Inferior parietal cortex (tissue), 1 donor: ENCODE data around the gene MCC.

Experiments
- DNase-seq: peaks from one replicate; pipeline ENCODE4 v3.0.0-alpha.2; 2016; ENCODE audit errors: extremely low spot score

MCC gene

DNA sequence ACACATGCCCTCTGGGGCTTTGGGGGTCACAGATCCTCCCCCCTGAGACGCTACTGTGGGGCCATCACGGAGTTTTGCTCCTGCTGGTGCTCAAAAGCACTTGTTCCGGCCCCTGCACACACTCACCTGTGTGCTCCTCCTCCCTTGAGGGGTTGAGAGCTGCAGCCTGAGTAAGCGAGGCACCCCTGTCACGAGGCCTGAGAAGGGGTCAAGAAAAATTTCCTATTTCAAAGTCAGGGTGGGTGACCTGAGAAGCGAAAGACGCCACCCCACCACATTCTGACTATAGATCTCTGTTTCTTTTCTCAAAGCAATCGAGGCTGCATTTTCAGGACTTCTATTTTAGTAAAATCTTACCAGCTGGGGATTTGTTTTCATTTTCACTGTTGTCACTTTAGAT, 373.2 kb downstream of the MCC start:
- DNase-seq, result no peak

DNA sequence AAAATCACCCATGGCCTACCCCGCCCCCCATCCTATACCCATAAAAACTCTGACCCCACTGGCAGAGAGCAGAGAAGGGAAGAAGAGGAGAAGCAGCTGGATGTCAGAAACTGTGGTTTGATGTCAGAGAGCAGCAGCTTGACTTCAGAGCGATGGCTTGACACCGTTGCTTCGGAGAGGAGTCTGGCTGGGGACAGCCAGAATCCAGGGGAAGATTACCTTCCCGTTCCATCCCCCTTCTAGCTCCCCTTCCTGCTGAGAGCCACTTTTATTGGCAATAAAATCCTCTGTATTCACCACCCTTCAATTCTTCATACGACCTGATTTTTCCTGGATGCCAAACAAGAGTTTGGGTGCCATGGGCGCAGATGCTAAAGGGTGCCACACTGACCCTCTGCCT, 373.7 kb downstream of the MCC start:
- DNase-seq, result no peak

GRCh38 chr5:113112435-113112834, 375.8 kb downstream of the MCC start:
- DNase-seq, result no peak

DNA sequence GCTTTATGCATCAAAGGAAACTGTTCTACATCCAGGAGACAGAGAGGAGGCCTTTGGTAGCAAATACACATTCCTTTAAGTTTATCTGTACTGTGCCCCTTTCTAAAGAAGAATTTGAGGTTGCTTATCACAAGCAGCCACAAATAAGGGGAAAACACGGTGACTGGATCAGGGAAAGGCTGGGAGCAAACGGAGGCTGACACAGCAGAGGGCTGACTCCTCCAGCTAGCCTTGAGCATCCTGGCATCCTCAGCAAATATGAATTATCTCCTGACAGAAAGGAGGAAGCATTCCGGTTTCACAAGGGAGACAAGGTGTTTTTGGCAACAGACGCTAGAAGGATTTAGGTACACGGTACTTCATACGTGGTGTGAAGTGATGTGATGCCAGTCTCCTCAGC, 378.1 kb downstream of the MCC start:
- DNase-seq, result no peak

GRCh38 chr5:113109344-113109743, 378.9 kb downstream of the MCC start:
- DNase-seq, result no peak

DNA sequence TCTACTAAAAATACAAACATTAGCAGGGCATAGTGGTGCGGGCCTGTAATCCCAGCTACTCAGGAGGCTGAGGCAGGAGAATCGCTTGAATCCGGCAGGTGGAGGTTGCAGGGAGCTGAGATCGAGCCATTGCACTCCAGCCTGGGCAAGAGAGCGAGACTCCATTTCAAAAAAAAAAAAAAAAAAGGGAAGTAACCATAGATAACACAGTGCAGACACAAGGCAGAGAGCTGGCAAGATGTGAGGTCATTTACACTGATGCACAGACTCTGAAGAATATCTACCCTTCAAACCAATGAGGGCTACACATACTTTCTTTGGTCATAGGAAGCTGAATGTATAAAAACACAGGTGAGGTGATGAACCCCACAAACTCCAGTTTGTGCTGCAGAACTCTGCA, 379.8 kb downstream of the MCC start:
- DNase-seq, result no peak

- no peak for DNase-seq
Measured at GRCh38 chr5:113106821-113107220, 381.4 kb downstream of the MCC start.

- no peak for DNase-seq
Measured at GRCh38 chr5:113105693-113106280, 382.5 kb downstream of the MCC start.

DNA sequence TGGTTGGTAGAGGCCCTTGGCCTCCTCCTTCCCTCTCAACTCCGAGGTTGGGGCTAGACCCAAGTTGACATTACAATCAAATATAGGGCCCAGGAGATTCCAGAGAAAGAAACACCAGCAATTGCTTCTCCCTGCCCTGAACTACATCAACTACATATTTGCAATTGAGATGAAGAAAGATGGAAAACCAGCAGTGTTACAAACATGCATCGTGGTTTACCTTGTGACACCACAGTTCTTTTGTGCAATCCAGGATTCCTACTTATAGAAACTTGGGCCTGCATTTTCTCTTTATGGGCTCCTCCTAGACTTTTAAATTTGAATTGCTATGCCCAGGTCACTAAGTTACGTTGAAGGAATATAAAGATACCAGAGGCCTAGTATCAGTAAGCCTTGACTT, 384.9 kb downstream of the MCC start:
- DNase-seq, result no peak

GRCh38 chr5:113102121-113102531, 386.1 kb downstream of the MCC start:
- peak; percentile 35 for DNase-seq

DNA sequence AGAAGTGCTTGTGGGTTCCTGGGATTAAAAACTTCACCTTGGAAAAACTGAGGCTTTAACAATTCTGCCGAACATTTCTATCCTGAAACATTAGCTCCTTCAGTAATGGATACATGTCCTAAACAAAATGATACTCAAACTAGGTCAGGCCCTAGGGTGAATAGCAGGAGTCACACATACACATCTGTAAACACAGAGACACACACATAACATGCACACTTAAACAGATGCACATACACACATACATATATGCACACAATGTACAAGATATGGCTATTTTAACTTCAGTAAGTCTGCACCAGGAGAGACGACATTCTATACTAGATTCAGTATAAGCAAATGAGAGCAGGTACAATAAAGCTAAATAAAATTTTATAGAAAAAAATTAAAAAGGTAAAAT, 387.3 kb downstream of the MCC start:
- no peak for DNase-seq

DNA sequence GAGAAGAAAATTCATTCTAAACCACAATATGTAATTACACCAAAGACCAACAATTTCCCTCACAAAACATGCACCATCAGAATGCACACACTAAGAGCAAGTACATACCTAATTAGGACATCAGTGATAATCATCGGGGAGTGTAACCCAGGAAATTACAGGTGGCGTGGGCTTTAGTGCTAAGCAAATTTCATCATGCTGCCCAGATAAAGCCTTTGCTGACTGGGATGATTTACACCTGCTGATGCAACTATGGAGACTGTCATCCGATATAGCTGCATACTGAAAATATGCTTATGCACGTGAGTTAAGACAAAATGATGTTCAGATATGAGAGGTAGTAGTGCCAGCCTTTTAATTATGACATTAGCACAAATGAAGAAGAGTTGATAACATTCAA, 388.4 kb downstream of the MCC start:
- no peak for DNase-seq

- no peak for DNase-seq
Measured at GRCh38 chr5:113098378-113098777, 389.9 kb downstream of the MCC start.

- no peak for DNase-seq
Measured at GRCh38 chr5:113095831-113096230, 392.4 kb downstream of the MCC start.

DNA sequence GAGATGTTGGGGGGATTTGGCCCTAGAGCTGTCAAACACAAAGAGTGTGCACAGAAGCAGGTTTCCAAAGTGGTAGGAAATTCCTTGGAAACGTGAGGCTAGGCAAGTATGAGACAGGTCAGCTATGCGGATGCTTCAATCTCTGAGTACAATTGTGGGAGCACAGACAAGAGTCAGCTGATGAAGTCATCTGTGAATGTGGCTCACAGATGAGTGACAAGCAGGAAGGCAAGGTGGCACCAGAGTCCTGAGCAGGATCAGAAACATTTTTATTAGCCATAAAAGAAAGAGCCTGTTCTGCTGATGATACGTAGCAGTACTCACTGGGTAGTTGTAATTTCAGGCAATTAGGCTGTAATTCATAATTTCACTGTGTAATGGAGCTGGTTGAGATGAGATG, 394.7 kb downstream of the MCC start:
- no peak for DNase-seq

- no peak for DNase-seq
Measured at GRCh38 chr5:113092683-113093082, 395.6 kb downstream of the MCC start.

- DNase-seq, result no peak
Measured at GRCh38 chr5:113091622-113092021, 396.6 kb downstream of the MCC start.

DNA sequence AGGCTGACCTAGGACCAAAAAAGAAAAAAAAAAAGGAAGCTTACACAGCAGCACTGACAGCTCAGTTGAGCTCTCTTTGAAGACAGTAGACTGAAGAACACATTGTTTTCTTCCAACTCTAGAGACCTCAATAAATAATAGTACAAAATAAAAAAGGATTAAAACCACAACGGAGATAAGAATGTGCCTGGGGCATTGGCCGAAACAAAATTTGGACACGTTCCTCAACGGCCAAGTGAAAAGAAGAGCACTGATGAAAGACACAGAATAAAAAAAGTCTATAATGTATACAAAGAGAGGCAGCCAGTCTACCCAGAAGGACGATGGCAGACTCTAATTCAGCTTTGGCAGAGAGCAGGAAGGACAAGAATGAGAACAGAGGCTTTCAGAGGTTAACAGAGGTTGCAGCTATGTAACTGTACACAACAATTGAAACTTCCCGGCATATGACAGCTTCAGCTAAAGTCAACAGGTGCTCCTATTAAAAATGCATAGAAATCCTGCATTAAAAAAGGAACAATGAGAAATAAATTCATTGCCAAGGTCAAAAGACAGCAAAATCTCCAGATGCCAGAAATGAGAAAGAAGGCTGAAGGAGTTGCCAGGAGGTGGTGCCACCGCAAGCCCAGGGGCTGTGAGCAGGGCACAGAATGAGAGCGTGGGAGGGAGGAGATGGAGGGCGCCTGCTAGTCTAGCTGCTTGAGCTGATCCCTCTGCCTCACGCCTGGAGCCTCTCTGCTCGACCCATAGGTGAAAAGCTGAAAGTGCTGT, 397.7 kb downstream of the MCC start:
- DNase-seq, result no peak

DNA sequence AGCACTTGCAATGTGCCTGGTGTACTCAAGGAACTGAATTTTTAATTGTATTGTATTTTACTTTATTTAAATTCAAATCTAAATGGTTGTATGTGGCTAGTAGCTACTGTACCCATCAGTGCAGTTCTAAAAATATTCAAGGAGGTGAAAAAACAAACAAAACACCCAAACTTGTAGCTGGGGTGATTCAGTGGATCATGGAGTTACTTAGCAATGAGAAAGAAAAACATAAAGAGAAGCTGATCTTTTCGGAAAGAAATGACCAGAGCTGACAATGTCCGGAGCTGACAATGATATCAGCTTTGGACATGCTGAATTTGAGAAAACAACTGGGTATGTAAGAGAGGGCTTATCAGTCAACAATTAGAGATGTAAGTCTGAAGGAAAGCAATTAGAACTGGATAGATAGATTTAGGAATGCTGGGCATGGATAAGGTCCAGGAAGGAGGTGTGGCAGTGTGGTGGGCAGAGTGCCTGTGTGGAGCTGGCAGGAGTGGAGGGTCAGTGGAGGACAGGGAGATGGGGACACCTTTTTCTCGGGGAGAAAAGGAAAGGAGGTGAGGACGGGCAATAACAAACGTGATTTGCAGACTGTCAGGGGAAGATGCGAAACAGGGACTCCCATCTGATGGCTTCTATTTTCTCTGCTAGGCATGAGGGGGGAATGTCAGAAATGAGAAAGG, 398.5 kb downstream of the MCC start:
- no peak for DNase-seq

- no peak for DNase-seq
Measured at GRCh38 chr5:113087976-113088514, 400.2 kb downstream of the MCC start.

DNA sequence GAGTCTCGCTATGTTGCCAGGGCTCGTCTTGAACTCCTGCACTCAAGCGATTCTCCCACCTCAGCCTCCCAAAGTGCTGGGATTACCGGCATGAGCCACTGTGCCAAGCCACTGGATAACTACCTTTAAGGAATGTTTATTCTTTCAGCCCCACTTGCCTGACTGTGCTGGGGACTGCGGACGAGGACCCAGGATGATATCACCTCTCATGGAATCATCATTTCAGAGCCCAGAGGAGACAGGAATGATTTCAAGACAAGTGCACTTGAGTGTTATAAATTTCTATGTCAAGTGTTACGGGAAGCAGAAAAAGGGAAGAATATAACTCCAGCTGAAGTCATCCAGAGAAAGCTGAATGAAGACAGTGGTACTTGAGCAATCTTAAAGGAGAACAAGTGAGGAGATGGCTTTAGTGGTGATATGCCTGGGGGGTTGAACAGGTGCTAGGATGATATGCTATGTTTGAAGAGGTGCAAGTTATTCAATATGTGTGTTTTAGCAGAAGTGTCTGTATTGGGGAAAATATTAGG, 402.3 kb downstream of the MCC start:
- DNase-seq, result no peak

DNA sequence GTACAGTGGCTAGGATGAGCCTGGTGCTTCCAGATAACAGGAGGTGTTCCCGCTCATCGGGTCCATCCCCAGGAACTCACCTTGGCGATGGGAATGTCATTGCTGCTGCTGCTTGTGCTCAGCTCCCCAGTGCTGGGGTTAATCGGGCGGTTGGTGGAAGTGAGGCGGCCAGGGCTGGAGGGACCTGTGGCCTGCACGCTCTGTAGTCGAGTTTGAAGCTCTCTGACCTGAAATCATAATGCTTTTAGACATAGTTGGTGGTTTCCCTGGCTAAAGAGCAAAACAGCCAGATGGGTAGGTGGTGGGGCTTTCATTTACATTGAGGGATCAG, 403.2 kb downstream of the MCC start:
- DNase-seq, result no peak
